Measurements from ENCODE around the gene UMODL1. TPM values are rescaled to one million over a fixed set of nuclear protein-coding genes. Genes with fewer than 3 reads are reported as not detected.

Gene UMODL1
- total RNA-seq, 2 experiments from 2014 or later: 7.4 to 12.3 TPM

DNA sequence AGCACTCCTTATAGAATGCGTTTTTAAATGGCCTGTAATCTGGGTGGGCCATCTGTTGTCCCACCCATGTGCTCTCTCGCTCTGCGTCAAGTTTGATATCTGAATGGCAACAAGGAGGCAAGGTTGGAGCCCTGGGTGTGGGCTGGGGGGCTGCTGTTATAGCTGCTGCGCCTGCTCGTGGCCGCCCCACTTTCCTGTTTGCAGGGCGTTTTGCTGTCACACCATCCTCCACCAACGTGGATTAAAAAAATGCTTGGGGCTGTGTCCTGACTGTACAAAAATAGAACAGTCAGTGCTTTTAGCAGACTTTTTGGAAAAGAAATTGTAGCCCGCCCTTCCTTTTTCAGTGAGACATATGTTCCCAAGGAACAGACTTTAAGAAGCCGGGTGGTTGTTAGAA lies 25.4 kb downstream of the UMODL1 start:
- TF ChIP-seq, protein P1, sequence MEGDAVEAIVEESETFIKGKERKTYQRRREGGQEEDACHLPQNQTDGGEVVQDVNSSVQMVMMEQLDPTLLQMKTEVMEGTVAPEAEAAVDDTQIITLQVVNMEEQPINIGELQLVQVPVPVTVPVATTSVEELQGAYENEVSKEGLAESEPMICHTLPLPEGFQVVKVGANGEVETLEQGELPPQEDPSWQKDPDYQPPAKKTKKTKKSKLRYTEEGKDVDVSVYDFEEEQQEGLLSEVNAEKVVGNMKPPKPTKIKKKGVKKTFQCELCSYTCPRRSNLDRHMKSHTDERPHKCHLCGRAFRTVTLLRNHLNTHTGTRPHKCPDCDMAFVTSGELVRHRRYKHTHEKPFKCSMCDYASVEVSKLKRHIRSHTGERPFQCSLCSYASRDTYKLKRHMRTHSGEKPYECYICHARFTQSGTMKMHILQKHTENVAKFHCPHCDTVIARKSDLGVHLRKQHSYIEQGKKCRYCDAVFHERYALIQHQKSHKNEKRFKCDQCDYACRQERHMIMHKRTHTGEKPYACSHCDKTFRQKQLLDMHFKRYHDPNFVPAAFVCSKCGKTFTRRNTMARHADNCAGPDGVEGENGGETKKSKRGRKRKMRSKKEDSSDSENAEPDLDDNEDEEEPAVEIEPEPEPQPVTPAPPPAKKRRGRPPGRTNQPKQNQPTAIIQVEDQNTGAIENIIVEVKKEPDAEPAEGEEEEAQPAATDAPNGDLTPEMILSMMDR (conservative IDR thresholded peaks at IDR 0.05; ENCODE audit: low read length): no peak
- Histone ChIP-seq H3K4me3 (ENCODE audit: low read depth, low read length, poor library complexity, severe bottlenecking) (no peak overlapping the region), H3K36me3 (ENCODE audit: insufficient read depth, low read length) (no peaks in the 10 kb centered on the region), H3K27ac (ENCODE audit: low read depth, low read length, poor library complexity, severe bottlenecking) (no peak overlapping the region), H3K9me3 (ENCODE audit: low read length) (no peaks in the 10 kb centered on the region), H3K4me1 (ENCODE audit: insufficient read depth, low read length, poor library complexity, severe bottlenecking) (peaks cover 6% of the 10 kb centered on the region), H3K79me2 (ENCODE audit: insufficient read depth, low read depth, low read length) (no peaks in the 10 kb centered on the region), H4K20me1 (ENCODE audit: insufficient read depth, low read length) (no peaks in the 10 kb centered on the region), H2AFZ (ENCODE audit: low read length) (no peak overlapping the region), H3K9me2 (ENCODE audit: insufficient read depth, low read length) (no peaks in the 10 kb centered on the region), H3K4me2 (ENCODE audit: low read length) (no peak overlapping the region)
- DNase-seq (ENCODE audit: low spot score): no peak
- POLR2A ChIA-PET: interaction anchor here (2.0 kb wide), 1 partner anchor 10 kb away, joined by 6 read pairs; no protein-coding TSS in a partner anchor
- intact Hi-C loops (cut with micrococcal nuclease; ENCODE audit: unreplicated experiment): no loop called here
- CTCF ChIA-PET (ENCODE audit: unreplicated experiment): no interaction called here
- BruUV-seq (replicated peaks): no TSS peak

DNA sequence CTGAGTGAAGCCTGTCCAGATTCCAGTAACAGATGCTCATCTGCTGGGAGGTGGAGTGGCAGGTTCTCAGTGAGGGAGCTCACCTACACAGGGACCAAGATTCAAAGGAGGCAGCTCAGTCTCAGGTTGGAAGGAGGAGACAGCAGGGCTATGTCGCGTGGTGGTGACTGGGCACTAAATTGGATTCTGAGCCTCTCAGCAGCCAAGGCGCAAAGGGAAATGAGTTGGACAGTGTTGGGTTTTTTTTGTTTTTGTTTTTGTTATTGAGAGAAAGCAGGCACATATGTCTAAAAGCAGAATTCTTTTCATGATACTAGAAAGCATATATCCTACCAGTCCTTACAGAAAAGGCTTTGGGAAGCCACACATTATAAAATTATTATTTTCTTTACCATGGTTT lies 26.2 kb downstream of the UMODL1 start:
- Histone ChIP-seq H3K79me2 (ENCODE audit: insufficient read depth, low read depth, low read length) (no peaks in the 10 kb centered on the region), H2AFZ (ENCODE audit: low read length) (no peak overlapping the region), H3K4me1 (ENCODE audit: insufficient read depth, low read length, poor library complexity, severe bottlenecking) (peaks cover 13% of the 10 kb centered on the region), H3K36me3 (ENCODE audit: insufficient read depth, low read length) (no peaks in the 10 kb centered on the region), H3K9me3 (ENCODE audit: low read length) (no peaks in the 10 kb centered on the region), H4K20me1 (ENCODE audit: insufficient read depth, low read length) (no peaks in the 10 kb centered on the region), H3K4me2 (ENCODE audit: low read length) (no peak overlapping the region), H3K4me3 (ENCODE audit: low read depth, low read length, poor library complexity, severe bottlenecking) (no peak overlapping the region), H3K27ac (ENCODE audit: low read depth, low read length, poor library complexity, severe bottlenecking) (no peak overlapping the region), H3K9me2 (ENCODE audit: insufficient read depth, low read length) (no peaks in the 10 kb centered on the region)
- ChIA-PET POLR2A (interaction anchor here (0.8 to 2.1 kb wide), 3 partner anchors 10 to 99 kb away, joined by 3 to 6 read pairs (median 4); no protein-coding TSS in a partner anchor), CTCF (ENCODE audit: unreplicated experiment) (interaction anchor here (0.7 kb wide), 1 partner anchor 11 kb away, joined by 3 read pairs; no protein-coding TSS in a partner anchor)
- TF ChIP-seq, protein P1 (conservative IDR thresholded peaks at IDR 0.05; ENCODE audit: low read length): no peak
- TF ChIP-seq EZH2phosphoT487 (IDR thresholded peaks at IDR 0.05; ENCODE audit: borderline replicate concordance, low read depth, low read length): no peak
- no peak for DNase-seq (ENCODE audit: low spot score)
- BruUV-seq (replicated peaks): no TSS peak
- intact Hi-C loops (cut with micrococcal nuclease; ENCODE audit: unreplicated experiment): no loop called here

DNA sequence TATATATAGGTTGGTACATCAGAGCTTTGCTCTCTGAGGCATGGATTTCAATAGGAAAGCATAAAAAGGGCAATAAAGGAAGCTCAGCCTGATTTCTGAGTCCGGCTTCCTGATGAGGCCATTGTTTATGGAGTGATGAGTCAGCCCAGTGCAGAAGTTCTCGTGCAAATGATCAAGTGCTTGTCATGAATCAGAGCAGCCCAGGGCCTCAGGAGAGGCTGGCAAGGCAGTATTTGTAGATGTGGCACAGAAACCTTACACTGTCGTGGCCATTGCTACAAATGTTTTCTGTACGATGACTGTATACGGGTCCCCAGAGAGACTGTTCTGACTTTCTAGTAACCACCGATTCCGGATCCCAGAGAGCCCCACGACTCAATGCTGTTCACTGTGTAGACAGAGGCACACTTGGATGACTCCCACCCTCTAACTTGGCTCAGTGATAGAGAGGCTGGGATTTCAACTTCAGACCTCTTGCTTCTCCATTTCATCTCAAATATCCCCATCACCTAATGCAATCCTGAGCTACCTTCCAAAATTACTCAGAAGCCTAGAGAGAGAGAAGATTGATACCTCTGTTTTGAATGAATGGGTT lies 26.8 kb downstream of the UMODL1 start:
- H3K9me3 ChIP-seq (ENCODE audit: low read length): no peaks in the 10 kb centered on the region
- intact Hi-C loops (cut with micrococcal nuclease; ENCODE audit: unreplicated experiment): no loop called here
- H3K4me1 ChIP-seq (ENCODE audit: insufficient read depth, low read length, poor library complexity, severe bottlenecking): peaks cover 17% of the 10 kb centered on the region
- no peak overlapping the region for H3K4me3 ChIP-seq (ENCODE audit: low read depth, low read length, poor library complexity, severe bottlenecking)
- H3K79me2 ChIP-seq (ENCODE audit: insufficient read depth, low read depth, low read length): no peaks in the 10 kb centered on the region
- H3K9me2 ChIP-seq (ENCODE audit: insufficient read depth, low read length): no peaks in the 10 kb centered on the region
- no peaks in the 10 kb centered on the region for H3K36me3 ChIP-seq (ENCODE audit: insufficient read depth, low read length)
- no peaks in the 10 kb centered on the region for H4K20me1 ChIP-seq (ENCODE audit: insufficient read depth, low read length)
- TF ChIP-seq EZH2phosphoT487 (IDR thresholded peaks at IDR 0.05; ENCODE audit: borderline replicate concordance, low read depth, low read length): no peak
- TF ChIP-seq, protein P1 (conservative IDR thresholded peaks at IDR 0.05; ENCODE audit: low read length): no peak
- no TSS peak for BruUV-seq (replicated peaks)
- ChIA-PET POLR2A (interaction anchor here (0.8 to 2.1 kb wide), 3 partner anchors 10 to 99 kb away, joined by 3 to 6 read pairs (median 4); no protein-coding TSS in a partner anchor), CTCF (ENCODE audit: unreplicated experiment) (interaction anchor here (0.7 kb wide), 1 partner anchor 11 kb away, joined by 3 read pairs; no protein-coding TSS in a partner anchor)
- H3K27ac ChIP-seq (ENCODE audit: low read depth, low read length, poor library complexity, severe bottlenecking): no peak overlapping the region
- no peak overlapping the region for H2AFZ ChIP-seq (ENCODE audit: low read length)
- H3K4me2 ChIP-seq (ENCODE audit: low read length): no peak overlapping the region
- DNase-seq (ENCODE audit: low spot score): no peak

All from OCI-LY7 (cell line).